EH (cell line): ENCODE data around the gene U2AF2.

Experiments
- DNase-seq: peaks from one replicate; pipeline ENCODE4 v3.0.0-alpha.2; 2015; ENCODE audit warnings: low read depth

U2AF2 gene

DNA sequence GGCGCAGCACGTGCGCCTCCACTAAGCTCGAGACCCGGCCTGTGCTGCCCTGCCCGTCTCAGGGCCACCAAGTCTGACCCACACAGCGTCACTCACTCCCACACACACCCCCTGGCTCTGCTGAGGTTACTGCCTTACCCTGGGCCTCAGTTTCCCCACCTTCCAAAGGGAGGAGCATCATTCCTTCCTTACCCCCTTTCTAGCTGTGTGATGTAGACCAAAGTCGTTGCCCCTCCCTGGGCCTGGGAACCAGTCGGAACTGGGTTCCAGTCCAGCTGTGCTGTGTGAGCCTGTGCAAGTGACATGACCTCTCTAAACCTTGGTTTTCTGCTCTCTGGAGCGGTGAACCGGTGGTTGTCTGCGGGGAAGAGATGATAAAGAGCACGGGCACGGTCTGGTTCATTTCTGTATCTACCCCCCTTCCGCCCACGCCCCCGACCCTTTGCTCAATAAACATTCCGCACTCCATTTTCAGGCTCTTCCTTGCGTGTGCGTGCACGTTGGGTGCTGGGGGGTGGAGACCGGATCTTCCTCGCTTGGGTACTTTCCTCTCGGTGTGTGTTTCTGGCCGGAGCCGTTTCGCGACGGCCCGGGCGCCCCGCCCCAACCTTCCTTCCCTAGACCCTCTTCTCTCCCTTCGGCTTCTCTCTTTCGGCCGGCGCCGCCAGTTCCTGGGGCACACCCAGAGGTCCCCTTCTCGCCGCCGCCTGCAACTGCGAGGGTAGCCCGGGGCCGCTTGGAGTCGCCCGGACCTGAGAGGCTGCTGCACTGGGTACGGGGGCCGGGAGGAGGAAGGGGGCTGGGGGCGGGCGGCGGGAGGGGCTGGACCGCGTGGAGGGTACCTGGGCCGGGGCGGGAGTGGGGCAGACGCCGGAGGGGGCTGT is 11.6 kb upstream of the U2AF2 start, which contains the start of gene ZNF581:
Gene ZNF581, plus strand, starts transcription at position 647 of the 884 bp plus-strand sequence. CDS start 923 bp downstream, outside the sequence.
- peak; percentile 76 for DNase-seq

DNA sequence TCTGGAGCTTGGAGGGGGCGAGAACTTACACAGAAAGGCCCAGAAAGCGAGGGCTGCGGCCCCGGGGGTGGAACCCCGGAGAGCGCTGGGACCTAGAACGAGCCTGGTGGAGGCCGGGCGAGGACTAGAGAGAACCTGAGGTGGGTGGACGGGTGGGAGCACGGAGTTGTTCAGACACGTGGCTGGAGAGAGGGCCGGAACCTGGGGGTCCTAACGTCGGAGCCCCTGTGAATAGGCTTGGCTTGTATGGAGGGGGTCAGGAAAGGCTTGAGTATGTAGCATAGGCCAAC is 11.0 kb upstream of the U2AF2 start:
- no peak for DNase-seq

GRCh38 chr19:55644191-55644833 is 10.5 kb upstream of the U2AF2 start:
- DNase-seq, result no peak

- DNase-seq, result no peak
Observed at GRCh38 chr19:55644842-55645511, 9.9 kb upstream of the U2AF2 start.

DNA sequence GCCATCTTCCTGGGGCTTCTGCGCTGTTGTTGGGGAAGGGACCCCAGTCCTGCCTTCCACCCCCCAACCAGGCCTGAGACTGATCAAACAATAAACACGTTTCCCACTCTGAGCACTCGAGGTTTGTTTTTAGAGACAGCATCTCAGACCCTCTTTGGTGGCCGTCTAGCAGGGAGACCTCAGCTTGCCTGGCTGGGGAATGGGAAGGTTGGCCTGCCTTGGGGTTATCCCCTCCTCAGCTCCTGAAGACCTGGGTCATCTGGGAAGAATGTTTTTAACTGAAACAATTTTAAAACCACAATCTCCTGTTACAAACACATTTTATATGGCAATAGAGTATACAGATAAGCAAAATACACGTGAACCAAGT is 9.3 kb upstream of the U2AF2 start:
- DNase-seq, result no peak

- no peak for DNase-seq
Observed at GRCh38 chr19:55646889-55647731, 7.7 kb upstream of the U2AF2 start.

DNA sequence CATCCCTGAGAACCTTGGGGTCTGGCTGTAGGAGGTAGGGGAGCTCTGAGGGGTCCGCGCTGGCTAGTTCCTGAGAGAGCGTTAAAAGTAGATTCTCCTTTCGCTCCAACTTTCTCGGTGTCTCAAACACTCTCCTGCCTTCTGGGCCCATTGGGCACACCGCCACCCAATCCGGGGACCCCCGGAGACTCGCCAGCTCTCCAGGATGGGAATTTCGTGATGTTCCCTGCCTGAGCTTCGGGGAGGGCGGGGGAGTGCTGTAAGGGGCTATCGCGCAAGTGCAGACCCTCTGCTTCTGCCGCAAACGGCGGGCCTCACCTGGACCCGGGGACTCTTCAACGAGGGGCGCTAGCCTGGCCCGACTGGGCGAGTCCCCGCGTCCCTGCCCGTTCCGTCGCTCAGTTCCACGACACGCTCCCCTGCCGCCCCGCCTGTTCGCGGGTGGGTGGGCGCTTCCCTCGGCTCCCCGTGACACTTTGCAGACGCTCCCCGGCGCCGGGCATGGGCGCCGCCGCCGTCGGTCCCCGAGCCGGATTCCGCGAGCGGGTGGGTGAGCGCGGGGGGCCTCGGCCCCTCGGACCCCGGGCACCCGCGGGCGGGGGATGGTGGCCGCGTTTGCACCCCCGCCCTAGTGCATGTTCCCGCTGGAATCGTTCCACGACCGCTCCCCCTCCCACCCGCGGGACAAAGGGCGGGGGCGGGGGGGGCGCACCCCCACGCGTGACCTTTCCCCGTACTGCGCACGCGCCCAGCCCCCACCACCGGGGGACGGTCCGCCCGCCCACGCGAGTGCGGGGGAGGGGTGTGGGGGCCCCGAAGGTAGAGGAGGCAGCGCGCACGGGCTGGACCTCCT is 6.9 kb upstream of the U2AF2 start, which contains the start of gene CCDC106:
Gene CCDC106, plus strand, starts transcription at position 481 of the 853 bp plus-strand sequence. CDS start 835 bp downstream, outside the sequence.
- peak; percentile 65 for DNase-seq

DNA sequence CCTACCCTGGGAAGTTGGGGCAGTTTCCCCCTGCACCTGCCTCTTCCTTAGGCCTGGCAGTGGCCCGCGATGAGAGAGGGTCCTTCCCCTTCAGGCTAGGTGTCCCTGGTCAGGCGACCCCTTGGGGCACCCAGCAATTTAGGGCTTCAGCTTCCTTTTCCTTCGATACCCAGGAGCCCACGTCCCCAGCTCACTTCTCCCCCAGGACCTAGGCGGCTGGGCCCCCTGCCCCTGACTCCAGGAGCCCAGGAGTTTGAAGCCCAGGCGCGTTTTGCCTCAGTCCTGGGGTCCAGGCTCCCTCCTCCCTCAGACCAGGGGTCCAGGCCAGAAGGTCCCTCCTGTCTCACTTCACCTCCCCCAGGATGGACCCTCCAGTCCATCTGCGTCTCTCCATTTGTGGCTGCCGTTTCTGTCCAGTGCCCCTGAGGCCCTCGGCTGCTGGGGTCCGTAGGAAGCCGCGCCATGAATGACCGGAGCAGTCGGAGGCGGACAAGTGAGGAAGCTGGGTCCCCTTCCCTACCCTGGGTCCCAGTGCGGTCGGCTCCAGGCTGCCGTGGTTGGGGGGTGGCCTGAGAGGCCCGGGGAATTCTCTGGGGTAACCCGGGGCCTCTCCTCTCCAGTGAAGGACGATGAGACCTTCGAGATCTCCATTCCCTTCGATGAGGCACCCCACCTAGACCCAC is 6.1 kb upstream of the U2AF2 start:
- DNase-seq, result no peak

GRCh38 chr19:55649268-55650125 is 5.3 kb upstream of the U2AF2 start:
- no peak for DNase-seq

DNA sequence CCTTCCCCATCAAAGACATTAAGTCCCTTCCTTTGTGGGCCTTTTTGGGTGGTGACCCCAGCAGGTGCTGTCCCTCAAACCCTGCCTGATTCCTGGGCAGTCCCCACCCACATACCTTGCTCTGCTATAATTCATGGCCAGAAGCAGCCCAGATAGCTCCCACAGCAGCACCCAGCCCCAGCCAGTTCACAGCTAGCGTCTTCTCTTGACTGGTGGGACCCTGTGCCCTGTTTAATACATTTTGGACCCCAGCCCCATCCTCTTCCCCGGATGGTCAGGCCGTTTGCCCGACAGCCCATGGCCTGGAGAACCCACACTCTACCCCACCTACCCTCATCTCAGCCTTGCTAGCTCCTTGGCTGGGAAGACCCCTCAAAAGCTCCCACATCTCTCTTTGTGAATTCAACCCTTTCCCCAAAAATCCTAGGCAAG is 4.7 kb upstream of the U2AF2 start:
- DNase-seq, result no peak

DNA sequence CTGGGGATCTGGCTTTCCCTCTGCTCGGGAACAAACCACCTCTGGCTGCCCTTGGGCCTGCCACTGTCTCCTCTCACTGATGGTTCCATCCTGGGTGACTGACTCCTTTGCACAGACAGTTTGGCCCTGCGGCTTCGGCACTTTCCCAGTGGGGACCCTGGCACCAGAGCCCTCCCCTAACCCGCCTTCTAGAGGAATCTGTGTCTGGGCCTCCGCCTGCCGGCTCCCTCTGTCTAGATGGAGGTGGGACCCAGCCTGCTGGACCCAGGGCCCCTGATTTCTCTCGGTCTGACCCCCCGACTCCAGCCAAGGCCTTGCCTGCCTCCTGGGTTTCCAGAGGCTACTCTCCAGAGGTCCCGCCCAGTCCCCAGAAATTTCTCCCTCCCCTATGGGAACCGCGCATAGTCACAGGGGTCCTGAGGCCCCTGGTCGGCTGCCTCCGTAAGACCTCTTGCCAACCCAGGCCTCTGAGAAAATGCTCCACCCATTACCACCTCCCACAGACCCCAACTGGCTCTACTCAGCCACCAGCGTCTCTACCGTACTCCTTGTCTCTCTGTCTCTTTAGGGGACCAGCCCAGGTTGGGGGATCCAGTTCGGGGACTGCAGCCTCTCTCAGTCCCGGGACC is 4.1 kb upstream of the U2AF2 start:
- DNase-seq, result no peak

- DNase-seq, result no peak
Observed at GRCh38 chr19:55651236-55651635, 3.6 kb upstream of the U2AF2 start.

GRCh38 chr19:55652311-55653128 is 2.3 kb upstream of the U2AF2 start:
- no peak for DNase-seq

GRCh38 chr19:55653651-55654322 is 1.0 kb upstream of the U2AF2 start:
- DNase-seq, result peak; percentile 99

- DNase-seq, result peak; percentile 100
Observed at GRCh38 chr19:55654323-55654867, 440 bp upstream of the U2AF2 start.

DNA sequence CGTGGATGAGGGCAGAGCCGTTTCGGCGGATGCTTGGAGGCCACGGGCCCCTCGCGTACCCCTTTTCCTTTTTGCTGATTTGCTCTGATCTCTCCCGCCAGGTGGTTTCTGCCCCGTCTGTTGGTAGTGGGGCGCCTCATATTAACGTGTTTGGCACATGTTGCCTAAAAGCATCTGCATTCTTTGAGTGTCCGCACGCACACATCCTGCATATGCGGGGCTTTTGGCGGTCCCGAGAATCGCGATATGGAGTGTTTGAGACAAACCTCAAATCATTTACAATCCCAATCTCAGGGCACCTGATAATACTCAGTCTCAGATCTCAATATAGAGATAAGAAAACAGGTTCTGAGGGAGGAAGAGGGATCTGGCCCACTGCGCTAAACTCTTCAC is 809 bp downstream of the U2AF2 start:
- no peak for DNase-seq

GRCh38 chr19:55656552-55656951 is 1.7 kb downstream of the U2AF2 start:
- no peak for DNase-seq
